PFSK-1 (cell line): ENCODE data around the gene BCKDHB.

Experiments used
- FOXP2 ChIP-seq: optimal IDR thresholded peaks from 2 replicates; pipeline ENCODE3; 2011; ENCODE audit warnings: borderline replicate concordance, control low read depth, inconsistent platforms; ENCODE audit not compliant: insufficient read depth; ENCODE audit errors: extremely low read length, extremely low read depth
- POLR2AphosphoS5 ChIP-seq: IDR thresholded peaks from 2 replicates; pipeline ENCODE4 v1.6.1; 2012; ENCODE audit warnings: low read depth, mild to moderate bottlenecking, control low read depth, low read length, moderate library complexity
- REST ChIP-seq, 2 experiments: IDR thresholded peaks; 2 replicates each; pipeline versions ENCODE4 v1.6.1 to v1.8.0; 2011 to 2012; ENCODE audit warnings: low read depth in 2 of 2, low read length in 2 of 2, control low read depth in 1 of 2, inconsistent platforms in 1 of 2, mild to moderate bottlenecking in 1 of 2, moderate library complexity in 1 of 2; ENCODE audit not compliant: insufficient read depth in 1 of 2
- SIN3A ChIP-seq: IDR thresholded peaks from 2 replicates; pipeline ENCODE4 v1.6.1; 2012; ENCODE audit warnings: mild to moderate bottlenecking, low read length, moderate library complexity, borderline replicate concordance; ENCODE audit not compliant: insufficient read depth
- TAF1 ChIP-seq: IDR thresholded peaks from 2 replicates; pipeline ENCODE4 v1.6.1; 2012; ENCODE audit warnings: low read length, control low read depth, borderline replicate concordance; ENCODE audit not compliant: insufficient read depth

Gene BCKDHB

GRCh38 chr6:80289727-80290126, 183.3 kb downstream of the BCKDHB start:
- TF ChIP-seq REST (IDR thresholded peaks at IDR 0.05; ENCODE audit: insufficient read depth in 1 of 2, low read depth in 2 of 2, low read length in 2 of 2), result no peak
- no peak for TF ChIP-seq SIN3A
- TF ChIP-seq POLR2AphosphoS5, result no peak
- TF ChIP-seq FOXP2, result no peak
- TF ChIP-seq TAF1, result no peak

GRCh38 chr6:80302716-80303115, 196.2 kb downstream of the BCKDHB start:
- TF ChIP-seq REST (IDR thresholded peaks at IDR 0.05; ENCODE audit: insufficient read depth in 1 of 2, low read depth in 2 of 2, low read length in 2 of 2) (no peak), POLR2AphosphoS5 (no peak), FOXP2 (no peak), SIN3A (no peak), TAF1 (no peak)

- TF ChIP-seq REST (IDR thresholded peaks at IDR 0.05; ENCODE audit: insufficient read depth in 1 of 2, low read depth in 2 of 2, low read length in 2 of 2), result no peak
- no peak for TF ChIP-seq POLR2AphosphoS5
- no peak for TF ChIP-seq TAF1
- no peak for TF ChIP-seq SIN3A
- no peak for TF ChIP-seq FOXP2
These were observed 197.5 kb downstream of the BCKDHB start for GRCh38 chr6:80304014-80304413.

DNA sequence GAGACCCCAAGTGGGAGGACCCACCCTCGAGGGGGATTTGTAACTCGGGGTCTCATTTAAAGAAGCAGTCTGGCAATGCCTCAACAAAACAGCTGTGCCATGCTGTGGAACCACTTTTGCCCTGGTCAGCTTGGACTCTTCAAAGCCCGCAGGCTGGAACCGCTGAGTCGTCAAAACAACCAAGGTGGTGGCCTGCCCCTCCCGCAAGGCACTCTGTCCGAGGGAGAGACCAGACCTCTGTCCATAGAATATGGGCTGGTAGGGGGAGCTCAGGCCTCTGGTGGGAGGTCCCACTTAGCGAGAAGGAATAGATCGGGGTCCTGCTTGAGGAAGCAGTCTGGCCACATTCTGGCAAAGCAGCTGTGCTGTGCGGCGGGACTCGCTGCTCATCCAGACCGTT, 208.1 kb downstream of the BCKDHB start:
- TF ChIP-seq FOXP2 (no peak), REST (IDR thresholded peaks at IDR 0.05; ENCODE audit: insufficient read depth in 1 of 2, low read depth in 2 of 2, low read length in 2 of 2) (no peak), SIN3A (no peak), TAF1 (no peak), POLR2AphosphoS5 (no peak)

DNA sequence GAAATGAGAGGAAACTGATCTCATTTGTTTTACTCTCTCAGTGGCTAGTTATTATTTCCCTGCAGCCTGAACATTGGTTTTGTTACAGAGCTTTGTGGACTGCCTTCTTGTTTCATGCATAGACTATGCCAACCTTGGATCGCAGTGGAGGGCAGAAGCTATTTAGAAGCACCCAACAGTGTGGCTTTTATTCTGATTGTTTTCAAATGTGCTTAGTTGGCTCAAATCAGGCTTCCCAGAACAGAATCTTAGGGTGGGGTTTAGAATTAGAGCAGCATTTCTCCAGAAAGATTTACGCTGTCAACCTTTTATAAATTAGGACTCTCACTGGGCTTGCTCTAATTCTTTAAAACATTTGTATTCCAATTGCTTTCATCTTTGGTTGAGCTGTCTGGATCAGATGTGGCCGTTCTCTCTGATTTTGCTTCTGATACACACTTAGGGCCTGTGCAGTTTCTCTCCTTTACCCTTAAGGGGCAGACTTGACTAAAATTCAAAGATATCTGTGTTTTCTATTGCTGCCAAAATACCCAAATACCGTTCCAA, 210.3 kb downstream of the BCKDHB start:
- TF ChIP-seq SIN3A (no peak), TAF1 (no peak), POLR2AphosphoS5 (no peak), FOXP2 (no peak), REST (IDR thresholded peaks at IDR 0.05; ENCODE audit: insufficient read depth in 1 of 2, low read depth in 2 of 2, low read length in 2 of 2) (no peak)
